GM18502 (cell line): ENCODE measurements around the gene FAF1.

ENCODE experiments used
- ATAC-seq: cut with Tn5 transposase; IDR thresholded peaks from one replicate; pipeline ENCODE4 v1.9.1; 2021; ENCODE audit warnings: mild to moderate bottlenecking; ENCODE audit not compliant: unreplicated experiment, poor library complexity

FAF1 gene

GRCh38 chr1:50666849-50667248, 293.2 kb downstream of the FAF1 start:
- no peak for ATAC-seq

- ATAC-seq, result no peak
Measured at GRCh38 chr1:50665413-50665812, 294.7 kb downstream of the FAF1 start.

GRCh38 chr1:50661626-50662025, 298.4 kb downstream of the FAF1 start:
- ATAC-seq, result no peak

- no peak for ATAC-seq
Measured at GRCh38 chr1:50659107-50659662, 300.9 kb downstream of the FAF1 start.

- no peak for ATAC-seq
Measured at GRCh38 chr1:50658459-50659076, 301.5 kb downstream of the FAF1 start.

GRCh38 chr1:50656931-50657330, 303.1 kb downstream of the FAF1 start:
- ATAC-seq, result no peak

GRCh38 chr1:50651476-50652263, 308.4 kb downstream of the FAF1 start:
- ATAC-seq, result no peak

GRCh38 chr1:50646526-50646925, 313.5 kb downstream of the FAF1 start:
- ATAC-seq, result no peak

- no peak for ATAC-seq
Measured at GRCh38 chr1:50645139-50645538, 314.9 kb downstream of the FAF1 start.

GRCh38 chr1:50644447-50645105, 315.5 kb downstream of the FAF1 start:
- no peak for ATAC-seq

- no peak for ATAC-seq
Measured at GRCh38 chr1:50637460-50637859, 322.6 kb downstream of the FAF1 start.

- ATAC-seq, result no peak
Measured at GRCh38 chr1:50634251-50634650, 325.8 kb downstream of the FAF1 start.

- ATAC-seq, result no peak
Measured at GRCh38 chr1:50633465-50633864, 326.6 kb downstream of the FAF1 start.

- ATAC-seq, result no peak
Measured at GRCh38 chr1:50631161-50631560, 328.9 kb downstream of the FAF1 start.

GRCh38 chr1:50622259-50622658, 337.8 kb downstream of the FAF1 start:
- no peak for ATAC-seq

- ATAC-seq, result no peak
Measured at GRCh38 chr1:50620680-50621329, 339.3 kb downstream of the FAF1 start.

GRCh38 chr1:50615036-50615750, 344.9 kb downstream of the FAF1 start:
- ATAC-seq, result no peak

- no peak for ATAC-seq
Measured at GRCh38 chr1:50611675-50612074, 348.4 kb downstream of the FAF1 start.

- no peak for ATAC-seq
Measured at GRCh38 chr1:50610563-50610962, 349.5 kb downstream of the FAF1 start.

GRCh38 chr1:50609508-50609907, 350.6 kb downstream of the FAF1 start:
- ATAC-seq, result no peak
